ENCODE results near the gene BRDT. TPM values are rescaled to one million over a fixed set of nuclear protein-coding genes. Genes with fewer than 3 reads are reported as not detected.

BRDT gene
- total and polyA plus RNA-seq, 2 of the 8 experiments (the other 6 are each of a cell fraction or from before 2014, with no cell fraction given): 0.08 TPM; not detected in 1

DNA sequence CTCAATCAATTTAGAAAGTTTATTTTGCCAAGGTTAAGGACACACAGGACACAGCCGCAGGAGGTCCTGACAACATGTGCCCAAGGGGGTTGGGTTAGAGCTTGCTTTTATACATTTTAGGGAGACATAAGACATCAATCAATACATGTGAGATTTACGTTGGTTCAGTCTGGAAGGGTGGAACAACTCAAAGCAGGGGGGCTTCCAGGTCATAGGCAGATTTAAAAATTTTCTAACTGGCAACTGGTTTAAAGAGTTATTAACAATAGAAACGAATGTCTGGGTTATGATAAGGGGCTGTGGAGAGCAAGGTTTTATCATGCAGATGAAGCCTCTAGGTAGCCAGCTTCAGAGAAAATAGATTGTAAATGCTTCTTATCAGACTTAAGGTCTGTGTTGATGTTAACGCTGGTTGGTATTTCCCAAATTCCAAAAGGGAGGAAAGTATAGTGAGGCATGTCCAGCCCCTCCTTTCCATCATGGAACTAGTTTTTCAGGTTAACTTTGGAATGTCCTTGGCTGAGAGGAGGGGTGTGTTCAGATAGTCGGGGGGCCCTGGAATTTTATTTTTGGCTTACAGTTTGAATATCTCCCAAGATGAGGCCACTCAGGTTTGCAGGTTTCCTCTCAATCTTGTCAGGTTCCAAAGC, 32.3 kb upstream of the BRDT start:
- H4K91ac ChIP-seq (replicated peaks; ENCODE audit: insufficient read length, low read length): no peak overlapping the region
- no peak overlapping the region for H2BK12ac ChIP-seq (ENCODE audit: low read depth, low read length)
- no peak overlapping the region for H3K4ac ChIP-seq (replicated peaks; ENCODE audit: insufficient read length, low read depth, low read length)
- no peak overlapping the region for H2BK120ac ChIP-seq (replicated peaks; ENCODE audit: low read depth, low read length)
- no peak overlapping the region for H3K4me2 ChIP-seq (ENCODE audit: insufficient read depth in 1 of 2, low read depth in 2 of 2, low read length in 2 of 2)
- H3K79me1 ChIP-seq (ENCODE audit: low read depth, low read length): no peaks in the 10 kb centered on the region
- no peak overlapping the region for H2BK20ac ChIP-seq (ENCODE audit: low read length)
- H2AFZ ChIP-seq (ENCODE audit: low read length): no peak overlapping the region
- H3K27ac ChIP-seq (ENCODE audit: low read depth, low read length): no peak overlapping the region
- no peaks in the 10 kb centered on the region for H3K79me2 ChIP-seq (ENCODE audit: control insufficient read depth in 1 of 2, insufficient read depth in 2 of 2, low read length in 2 of 2)
- H3K23ac ChIP-seq (ENCODE audit: insufficient read length): no peak overlapping the region
- ChIA-PET POLR2A (ENCODE audit: partially characterized antibody) (no interaction called here), CTCF (ENCODE audit: partially characterized antibody) (interaction anchor here (0.7 to 1.0 kb wide), 2 partner anchors 10 to 209 kb away, joined by 3 to 6 read pairs; no protein-coding TSS in a partner anchor)
- H3K4me1 ChIP-seq (replicated peaks in 1 of 4; ENCODE audit: control insufficient read depth in 3 of 4, insufficient read depth in 4 of 4, low read length in 3 of 4): peaks cover 0 to 4% (median 0%) of the 10 kb centered on the region in 4 experiments; a peak in 3 of 7 replicates
- no peaks in the 10 kb centered on the region for H3K23me2 ChIP-seq (ENCODE audit: low read depth, low read length)
- no peaks in the 10 kb centered on the region for H3K27me3 ChIP-seq (replicated peaks in 1 of 4; ENCODE audit: control insufficient read depth in 3 of 4, extremely low read depth in 1 of 4, insufficient read depth in 3 of 4, low read length in 3 of 4)
- no peak for FAIRE-seq
- H4K20me1 ChIP-seq (replicated peaks in 1 of 2; ENCODE audit: control insufficient read depth in 1 of 2, insufficient read depth in 2 of 2, low read length in 2 of 2): no peaks in the 10 kb centered on the region
- no peak overlapping the region for H3K4me3 ChIP-seq (ENCODE audit: extremely low read depth in 1 of 4, insufficient read depth in 2 of 4, low read depth in 3 of 4, low read length in 4 of 4)
- H3K36me3 ChIP-seq (ENCODE audit: control insufficient read depth in 2 of 4, insufficient read depth in 4 of 4, low read length in 3 of 4): no peaks in the 10 kb centered on the region
- no peaks in the 10 kb centered on the region for H3K9me3 ChIP-seq (ENCODE audit: insufficient read depth in 2 of 2, low read depth in 1 of 2, low read length in 1 of 2)
- no peak overlapping the region for H2BK5ac ChIP-seq (ENCODE audit: low read depth, low read length)
- H3K56ac ChIP-seq (replicated peaks; ENCODE audit: insufficient read length, low read depth, low read length): no peak overlapping the region
- no peak for TF ChIP-seq FOSL1 (IDR thresholded peaks at IDR 0.05; ENCODE audit: insufficient read depth, low read depth, low read length)
- TF ChIP-seq POU5F1 (IDR thresholded peaks at IDR 0.05; ENCODE audit: low read depth, low read length): no peak
- no peak for TF ChIP-seq JUN (IDR thresholded peaks at IDR 0.05; ENCODE audit: low read depth, low read length)
- no peak overlapping the region for H3K18ac ChIP-seq (ENCODE audit: extremely low read depth, low read length)
- WGBS, 2 experiments (ENCODE audit: extremely low coverage in 1 of 2, insufficient coverage in 1 of 2, insufficient read length in 1 of 2, insufficient replicate concordance in 2 of 2, low coverage in 1 of 2, low lambda C conversion rate in 2 of 2, missing lambda C conversion rate in 1 of 2): 79% methylated on average over 5 of the region's 5 CpGs; no CpG with 5 or more reads in 1 of the 2 experiments
- no peak overlapping the region for H2AK5ac ChIP-seq (ENCODE audit: low read depth, low read length)
- no peak overlapping the region for H2BK15ac ChIP-seq (ENCODE audit: low read length)
- H3K14ac ChIP-seq (ENCODE audit: insufficient read length): no peak overlapping the region
- H3K9ac ChIP-seq (replicated peaks in 1 of 4; ENCODE audit: extremely low read depth in 1 of 4, low read depth in 3 of 4, low read length in 3 of 4): no peak overlapping the region
- no peak for DNase-seq (ENCODE audit: low read depth in 1 of 2, low spot score in 2 of 2)
- no peak overlapping the region for H4K5ac ChIP-seq (ENCODE audit: insufficient read length, low read depth, low read length)
- H4K8ac ChIP-seq (ENCODE audit: extremely low read depth, insufficient read depth, low read length): no peak overlapping the region
